ENCODE measurements around the gene YIPF3. TPM values are rescaled to one million over a fixed set of nuclear protein-coding genes. Genes with fewer than 3 reads are reported as not detected.

YIPF3 gene
- total and polyA plus RNA-seq, 2 donors (not counting 1 experiment from before 2014, with no cell fraction given), result 64.3 to 92.6 TPM

DNA sequence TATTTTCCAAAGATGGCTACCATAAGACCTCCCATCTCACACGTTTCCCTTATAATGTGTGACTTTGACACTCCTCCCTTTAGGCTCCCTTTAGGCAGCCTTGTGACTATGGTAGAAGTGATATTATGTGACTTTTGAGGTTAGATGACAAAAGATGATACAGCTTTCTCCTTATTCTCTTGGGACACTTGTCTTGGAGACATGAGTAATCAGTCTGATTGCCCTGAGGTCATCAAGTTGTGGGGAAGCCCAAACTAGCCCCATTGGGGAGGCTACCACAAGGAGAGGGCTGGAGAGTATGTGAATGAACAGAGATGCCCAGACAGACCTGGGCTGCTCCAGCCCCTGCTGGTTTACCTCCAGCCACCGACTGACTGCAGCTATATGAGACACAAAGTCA, 50.8 kb downstream of the YIPF3 start:
- Histone ChIP-seq H3K4me1 (ENCODE audit: control insufficient read depth in 2 of 2, insufficient read depth in 2 of 2, low read length in 2 of 2) (no peaks in the 10 kb centered on the region), H2AFZ (ENCODE audit: insufficient read depth, low read depth, low read length, poor library complexity, severe bottlenecking) (no peak overlapping the region), H3K36me3 (replicated peaks in 1 of 2; ENCODE audit: control extremely low read depth in 1 of 2, control insufficient read depth in 1 of 2, extremely low read depth in 1 of 2, insufficient read depth in 2 of 2, low read length in 1 of 2) (no peaks in the 10 kb centered on the region), H3K4me2 (replicated peaks; ENCODE audit: low read depth, low read length, poor library complexity, severe bottlenecking) (no peak overlapping the region), H4K20me1 (ENCODE audit: control insufficient read depth, insufficient read depth, low read length, poor library complexity, severe bottlenecking) (no peaks in the 10 kb centered on the region), H3K27me3 (replicated peaks in 1 of 4; ENCODE audit: control extremely low read depth in 1 of 4, control insufficient read depth in 3 of 4, insufficient read depth in 4 of 4, low read length in 3 of 4) (peaks cover 0 to 42% (median 10%) of the 10 kb centered on the region in 4 experiments), H3K9me3 (ENCODE audit: control extremely low read depth in 1 of 3, control insufficient read depth in 2 of 3, insufficient read depth in 1 of 3, low read length in 2 of 3) (no peaks in the 10 kb centered on the region), H3K9ac (ENCODE audit: low read length) (no peak overlapping the region), H3K27ac (ENCODE audit: low read length in 2 of 2) (no peak overlapping the region), H3K79me2 (ENCODE audit: control insufficient read depth, insufficient read depth, low read length) (no peaks in the 10 kb centered on the region), H3K4me3 (ENCODE audit: control extremely low read depth in 1 of 5, extremely low read depth in 1 of 5, insufficient read depth in 1 of 5, low read depth in 2 of 5, low read length in 4 of 5) (no peak overlapping the region)
- DNase-seq (no peak), ATAC-seq (ENCODE audit: low read depth) (no peak)
- POLR2A ChIA-PET, result interaction anchor here (0.7 kb wide), 1 partner anchor 15 kb away, joined by 3 read pairs; no protein-coding TSS in a partner anchor
- Mint-ChIP-seq H3K9me3 (ENCODE audit: insufficient read depth) (no peaks in the 10 kb centered on the region), H3K27ac (no peak overlapping the region), H3K4me3 (no peak overlapping the region), H3K4me1 (no peaks in the 10 kb centered on the region), H3K27me3 (peaks cover 36% of the 10 kb centered on the region)
- intact Hi-C loops (cut with micrococcal nuclease), result no loop called here
- CTCF ChIA-PET, result no interaction called here
- WGBS (ENCODE audit: insufficient coverage), result 83% methylated on average over 1 of the region's 2 CpGs
- no peak for TF ChIP-seq EZH2 (IDR thresholded peaks at IDR 0.05; ENCODE audit: borderline replicate concordance, insufficient read depth, low read depth, low read length, poor library complexity, severe bottlenecking)
- TF ChIP-seq, protein P1, sequence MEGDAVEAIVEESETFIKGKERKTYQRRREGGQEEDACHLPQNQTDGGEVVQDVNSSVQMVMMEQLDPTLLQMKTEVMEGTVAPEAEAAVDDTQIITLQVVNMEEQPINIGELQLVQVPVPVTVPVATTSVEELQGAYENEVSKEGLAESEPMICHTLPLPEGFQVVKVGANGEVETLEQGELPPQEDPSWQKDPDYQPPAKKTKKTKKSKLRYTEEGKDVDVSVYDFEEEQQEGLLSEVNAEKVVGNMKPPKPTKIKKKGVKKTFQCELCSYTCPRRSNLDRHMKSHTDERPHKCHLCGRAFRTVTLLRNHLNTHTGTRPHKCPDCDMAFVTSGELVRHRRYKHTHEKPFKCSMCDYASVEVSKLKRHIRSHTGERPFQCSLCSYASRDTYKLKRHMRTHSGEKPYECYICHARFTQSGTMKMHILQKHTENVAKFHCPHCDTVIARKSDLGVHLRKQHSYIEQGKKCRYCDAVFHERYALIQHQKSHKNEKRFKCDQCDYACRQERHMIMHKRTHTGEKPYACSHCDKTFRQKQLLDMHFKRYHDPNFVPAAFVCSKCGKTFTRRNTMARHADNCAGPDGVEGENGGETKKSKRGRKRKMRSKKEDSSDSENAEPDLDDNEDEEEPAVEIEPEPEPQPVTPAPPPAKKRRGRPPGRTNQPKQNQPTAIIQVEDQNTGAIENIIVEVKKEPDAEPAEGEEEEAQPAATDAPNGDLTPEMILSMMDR (IDR thresholded peaks at IDR 0.05), result no peak

DNA sequence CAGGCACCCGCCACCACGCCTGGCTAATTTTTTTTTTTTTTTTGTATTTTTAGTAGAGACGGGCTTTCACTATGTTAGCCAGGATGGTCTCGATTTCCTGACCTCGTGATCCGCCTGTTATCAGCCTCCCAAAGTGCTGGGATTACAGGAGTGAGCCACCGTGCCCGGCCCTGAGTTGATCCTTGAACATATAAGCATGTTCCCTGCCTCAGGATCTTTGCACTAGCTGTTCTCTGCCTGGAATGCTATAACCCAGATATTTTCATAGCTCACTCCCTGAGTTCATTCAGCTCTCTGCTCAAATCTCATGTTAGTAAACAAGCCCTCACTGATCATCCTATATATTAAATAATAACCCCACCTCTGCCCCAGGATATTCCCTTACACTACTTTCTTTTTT, 52.4 kb downstream of the YIPF3 start:
- Mint-ChIP-seq H3K4me3 (no peak overlapping the region), H3K4me1 (no peaks in the 10 kb centered on the region), H3K9me3 (ENCODE audit: insufficient read depth) (no peaks in the 10 kb centered on the region), H3K27ac (no peak overlapping the region), H3K27me3 (peaks cover 33% of the 10 kb centered on the region)
- DNase-seq (no peak), ATAC-seq (ENCODE audit: low read depth) (no peak)
- H3K36me3 ChIP-seq (replicated peaks in 1 of 2; ENCODE audit: control extremely low read depth in 1 of 2, control insufficient read depth in 1 of 2, extremely low read depth in 1 of 2, insufficient read depth in 2 of 2, low read length in 1 of 2), result no peaks in the 10 kb centered on the region
- CTCF ChIA-PET, result interaction anchor here (0.7 kb wide), 1 partner anchor 36 kb away, joined by 4 read pairs; no protein-coding TSS in a partner anchor
- H3K4me1 ChIP-seq (ENCODE audit: control insufficient read depth in 2 of 2, insufficient read depth in 2 of 2, low read length in 2 of 2), result no peaks in the 10 kb centered on the region
- H3K79me2 ChIP-seq (ENCODE audit: control insufficient read depth, insufficient read depth, low read length), result no peaks in the 10 kb centered on the region
- no peaks in the 10 kb centered on the region for H4K20me1 ChIP-seq (ENCODE audit: control insufficient read depth, insufficient read depth, low read length, poor library complexity, severe bottlenecking)
- WGBS (ENCODE audit: insufficient coverage), result 92% methylated on average over 2 of the region's 8 CpGs
- no peak overlapping the region for H3K4me2 ChIP-seq (replicated peaks; ENCODE audit: low read depth, low read length, poor library complexity, severe bottlenecking)
- H3K27me3 ChIP-seq (replicated peaks in 1 of 4; ENCODE audit: control extremely low read depth in 1 of 4, control insufficient read depth in 3 of 4, insufficient read depth in 4 of 4, low read length in 3 of 4), result peaks cover 0 to 33% (median 10%) of the 10 kb centered on the region in 4 experiments
- H3K9ac ChIP-seq (ENCODE audit: low read length), result no peak overlapping the region
- POLR2A ChIA-PET, result interaction anchor here (0.7 kb wide), 1 partner anchor 14 kb away, joined by 4 read pairs; no protein-coding TSS in a partner anchor
- H3K4me3 ChIP-seq (ENCODE audit: control extremely low read depth in 1 of 5, extremely low read depth in 1 of 5, insufficient read depth in 1 of 5, low read depth in 2 of 5, low read length in 4 of 5), result no peak overlapping the region
- TF ChIP-seq, protein P1 (IDR thresholded peaks at IDR 0.05), result no peak
- TF ChIP-seq EZH2 (IDR thresholded peaks at IDR 0.05; ENCODE audit: borderline replicate concordance, insufficient read depth, low read depth, low read length, poor library complexity, severe bottlenecking), result no peak
- H2AFZ ChIP-seq (ENCODE audit: insufficient read depth, low read depth, low read length, poor library complexity, severe bottlenecking), result no peak overlapping the region
- intact Hi-C loops (cut with micrococcal nuclease), result no loop called here
- H3K9me3 ChIP-seq (ENCODE audit: control extremely low read depth in 1 of 3, control insufficient read depth in 2 of 3, insufficient read depth in 1 of 3, low read length in 2 of 3), result no peaks in the 10 kb centered on the region
- no peak overlapping the region for H3K27ac ChIP-seq (ENCODE audit: low read length in 2 of 2)

Measured in B cell (primary cell).